OCI-LY1 (cell line): ENCODE measurements around the gene ADAMTSL3.

Source experiments
- H2AFZ ChIP-seq: fragments of 200-600 bp; sonication (generic), shearing (Covaris generic); 2 replicates; pipeline ENCODE4 v1.6.0; 2014; ENCODE audit warnings: antibody characterized with exemption, mild to moderate bottlenecking, low read length
- H3F3A ChIP-seq: fragments of 200-600 bp; sonication (generic), shearing (Covaris generic); 2 replicates; pipeline ENCODE4 v1.6.0; 2014; ENCODE audit warnings: mild to moderate bottlenecking, antibody characterized with exemption, low read length, moderate library complexity; ENCODE audit not compliant: insufficient read depth
- H3K27ac ChIP-seq: fragments of 200-600 bp; sonication (generic); 2 replicates; pipeline ENCODE4 v1.5.1; 2014; ENCODE audit warnings: low read length, mixed run types, mild to moderate bottlenecking, low read depth; ENCODE audit not compliant: poor library complexity, severe bottlenecking
- H3K27me3 ChIP-seq: fragments of 200-600 bp; sonication (generic); 2 replicates; pipeline ENCODE4 v1.6.0; 2014; ENCODE audit warnings: antibody characterized with exemption, mild to moderate bottlenecking, low read length, moderate library complexity; ENCODE audit not compliant: insufficient read depth
- H3K36me3 ChIP-seq: fragments of 200-600 bp; sonication (generic); 2 replicates; pipeline ENCODE4 v1.6.1; 2014; ENCODE audit warnings: mild to moderate bottlenecking, antibody characterized with exemption, low read length, moderate library complexity, mixed read lengths; ENCODE audit not compliant: insufficient read depth
- H3K4me1 ChIP-seq: fragments of 200-600 bp; sonication (generic); 2 replicates; pipeline ENCODE4 v1.5.1; 2014; ENCODE audit warnings: mild to moderate bottlenecking, low read length, moderate library complexity; ENCODE audit not compliant: insufficient read depth, severe bottlenecking
- H3K4me2 ChIP-seq: fragments of 200-600 bp; sonication (generic), shearing (Covaris generic); 2 replicates; pipeline ENCODE4 v1.6.1; 2014; ENCODE audit warnings: low read length
- H3K4me3 ChIP-seq: fragments of 200-600 bp; sonication (generic); 2 replicates; pipeline ENCODE4 v1.5.1; 2014; ENCODE audit warnings: low read length, low read depth, mild to moderate bottlenecking, mixed read lengths; ENCODE audit not compliant: poor library complexity, severe bottlenecking
- H3K79me2 ChIP-seq: fragments of 200-600 bp; shearing (Covaris generic); 2 replicates; pipeline ENCODE4 v1.6.1; 2016; ENCODE audit warnings: mixed run types, low read length, mixed read lengths; ENCODE audit not compliant: insufficient read depth
- H3K9ac ChIP-seq: fragments of 200-600 bp; sonication (generic), shearing (Covaris generic); 2 replicates; pipeline ENCODE4 v1.6.1; 2014; ENCODE audit warnings: mild to moderate bottlenecking, low read length, mixed read lengths
- H3K9me2 ChIP-seq: fragments of 200-600 bp; sonication (generic), shearing (Covaris generic); 2 replicates; pipeline ENCODE4 v1.6.1; 2014; ENCODE audit warnings: low read depth, mild to moderate bottlenecking, low read length, mixed read lengths
- H3K9me3 ChIP-seq: fragments of 200-600 bp; shearing (Covaris generic); 2 replicates; pipeline ENCODE4 v1.6.1; 2014; ENCODE audit warnings: low read length, mixed read lengths
- H4K20me1 ChIP-seq: fragments of 200-600 bp; sonication (generic), shearing (Covaris generic); 2 replicates; pipeline ENCODE4 v1.6.0; 2016; ENCODE audit warnings: mild to moderate bottlenecking, low read length; ENCODE audit not compliant: insufficient read depth
- EZH2 ChIP-seq: fragments of 200-600 bp; sonication (generic), shearing (Covaris generic); IDR thresholded peaks from 2 replicates; pipeline ENCODE4 v1.8.0; 2017; ENCODE audit warnings: borderline replicate concordance, mixed run types, mild to moderate bottlenecking, antibody characterized with exemption, low read length, moderate library complexity, mixed read lengths
- TF ChIP-seq, protein P1 (sequence below): fragments of 200-600 bp; sonication (generic), shearing (Covaris generic); IDR thresholded peaks from 2 replicates; pipeline ENCODE4 v1.5.1; 2017; ENCODE audit warnings: mild to moderate bottlenecking, antibody characterized with exemption, low read length, moderate library complexity, mixed read lengths

The ADAMTSL3 gene

DNA sequence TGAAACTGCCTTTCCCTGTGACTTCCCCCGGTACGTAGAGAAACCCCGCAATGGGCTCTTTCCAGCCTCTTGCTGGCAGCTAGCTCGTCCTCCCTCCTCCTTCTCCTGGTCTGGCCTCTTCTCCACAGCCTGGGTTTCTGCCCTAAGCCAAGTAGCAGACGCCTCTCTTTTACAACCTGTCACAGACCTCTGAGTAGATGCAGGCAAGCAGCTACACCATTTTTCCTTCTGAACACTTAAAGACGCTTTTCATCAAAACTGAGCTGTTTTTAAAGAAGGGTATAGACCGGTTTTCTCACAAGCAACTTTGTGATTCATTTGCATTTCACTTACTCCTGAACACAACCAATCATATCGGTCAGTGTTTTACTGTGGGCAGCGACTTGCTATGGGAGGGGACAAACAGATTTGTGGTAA, 32.0 kb downstream of the ADAMTSL3 start:
- H3K27me3 ChIP-seq, result no peaks in the 10 kb centered on the region
- H3K4me2 ChIP-seq, result no peak overlapping the region
- no peaks in the 10 kb centered on the region for H3K4me1 ChIP-seq
- TF ChIP-seq, protein P1, sequence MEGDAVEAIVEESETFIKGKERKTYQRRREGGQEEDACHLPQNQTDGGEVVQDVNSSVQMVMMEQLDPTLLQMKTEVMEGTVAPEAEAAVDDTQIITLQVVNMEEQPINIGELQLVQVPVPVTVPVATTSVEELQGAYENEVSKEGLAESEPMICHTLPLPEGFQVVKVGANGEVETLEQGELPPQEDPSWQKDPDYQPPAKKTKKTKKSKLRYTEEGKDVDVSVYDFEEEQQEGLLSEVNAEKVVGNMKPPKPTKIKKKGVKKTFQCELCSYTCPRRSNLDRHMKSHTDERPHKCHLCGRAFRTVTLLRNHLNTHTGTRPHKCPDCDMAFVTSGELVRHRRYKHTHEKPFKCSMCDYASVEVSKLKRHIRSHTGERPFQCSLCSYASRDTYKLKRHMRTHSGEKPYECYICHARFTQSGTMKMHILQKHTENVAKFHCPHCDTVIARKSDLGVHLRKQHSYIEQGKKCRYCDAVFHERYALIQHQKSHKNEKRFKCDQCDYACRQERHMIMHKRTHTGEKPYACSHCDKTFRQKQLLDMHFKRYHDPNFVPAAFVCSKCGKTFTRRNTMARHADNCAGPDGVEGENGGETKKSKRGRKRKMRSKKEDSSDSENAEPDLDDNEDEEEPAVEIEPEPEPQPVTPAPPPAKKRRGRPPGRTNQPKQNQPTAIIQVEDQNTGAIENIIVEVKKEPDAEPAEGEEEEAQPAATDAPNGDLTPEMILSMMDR, result no peak
- TF ChIP-seq EZH2, result no peak
- H3K36me3 ChIP-seq, result no peaks in the 10 kb centered on the region
- H3K9me3 ChIP-seq, result no peaks in the 10 kb centered on the region
- no peaks in the 10 kb centered on the region for H4K20me1 ChIP-seq
- H3F3A ChIP-seq, result no peaks in the 10 kb centered on the region
- no peak overlapping the region for H3K4me3 ChIP-seq
- no peaks in the 10 kb centered on the region for H3K9me2 ChIP-seq
- no peak overlapping the region for H3K9ac ChIP-seq
- no peak overlapping the region for H3K27ac ChIP-seq
- no peak overlapping the region for H2AFZ ChIP-seq
- H3K79me2 ChIP-seq, result no peaks in the 10 kb centered on the region

GRCh38 chr15:83688201-83688600, 34.3 kb downstream of the ADAMTSL3 start:
- Histone ChIP-seq H3K36me3 (no peaks in the 10 kb centered on the region), H2AFZ (no peak overlapping the region), H3K4me2 (no peak overlapping the region), H3K27ac (no peak overlapping the region), H3K9me2 (no peaks in the 10 kb centered on the region), H3K27me3 (no peaks in the 10 kb centered on the region), H3K9ac (no peak overlapping the region), H3K9me3 (no peaks in the 10 kb centered on the region), H4K20me1 (no peaks in the 10 kb centered on the region), H3F3A (no peaks in the 10 kb centered on the region), H3K4me3 (no peak overlapping the region), H3K4me1 (no peaks in the 10 kb centered on the region), H3K79me2 (no peaks in the 10 kb centered on the region)
- TF ChIP-seq EZH2, result no peak
- TF ChIP-seq, protein P1, result no peak

DNA sequence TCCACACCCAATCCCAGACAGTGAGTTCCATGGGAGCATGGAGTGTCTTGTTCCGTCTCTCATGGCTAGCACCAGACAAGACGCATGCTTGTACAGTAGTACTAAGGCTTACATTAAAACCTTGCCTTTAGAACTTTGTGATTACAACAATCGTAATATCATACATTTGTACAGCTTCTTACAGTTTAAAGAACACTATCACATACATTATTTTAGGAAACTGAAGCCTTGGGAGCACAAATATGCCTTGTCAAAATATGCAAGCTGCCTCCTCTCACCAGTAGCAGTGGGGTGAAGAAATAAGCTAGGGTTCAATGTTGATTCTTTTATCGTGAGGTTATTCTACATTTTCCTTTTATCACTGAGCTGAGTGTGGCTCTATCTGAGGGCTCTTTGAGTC, 36.8 kb downstream of the ADAMTSL3 start:
- no peaks in the 10 kb centered on the region for H3F3A ChIP-seq
- no peaks in the 10 kb centered on the region for H3K27me3 ChIP-seq
- H3K4me1 ChIP-seq, result no peaks in the 10 kb centered on the region
- no peaks in the 10 kb centered on the region for H3K9me2 ChIP-seq
- H3K4me3 ChIP-seq, result no peak overlapping the region
- H4K20me1 ChIP-seq, result no peaks in the 10 kb centered on the region
- H3K79me2 ChIP-seq, result no peaks in the 10 kb centered on the region
- H3K9ac ChIP-seq, result no peak overlapping the region
- H2AFZ ChIP-seq, result no peak overlapping the region
- no peak overlapping the region for H3K4me2 ChIP-seq
- H3K9me3 ChIP-seq, result no peaks in the 10 kb centered on the region
- H3K27ac ChIP-seq, result no peak overlapping the region
- no peaks in the 10 kb centered on the region for H3K36me3 ChIP-seq
- TF ChIP-seq, protein P1, result no peak
- no peak for TF ChIP-seq EZH2
